HepG2 (cell line): ENCODE data around the gene DOC2A. TPM values are rescaled to one million over a fixed set of nuclear protein-coding genes. Genes with fewer than 3 reads are reported as not detected.

Source experiments
- ETV5 ChIP-seq: IDR thresholded peaks from 2 replicates; pipeline ENCODE4 v1.6.1; 2018; ENCODE audit warnings: missing biosample characterization, missing genetic modification reagents, inconsistent platforms, borderline replicate concordance
- EZH2 ChIP-seq: conservative IDR thresholded peaks from 2 replicates; pipeline ENCODE4 v1.6.1; 2012; ENCODE audit warnings: mild to moderate bottlenecking, low read depth, low read length, moderate library complexity
- FOXJ3 ChIP-seq: sonication (generic); formaldehyde crosslinking; IDR thresholded peaks from 2 replicates; pipeline ENCODE4 v1.4.0; 2020; ENCODE audit warnings: missing genetic modification reagents, mild to moderate bottlenecking, borderline replicate concordance
- HDAC2 ChIP-seq: sonication (generic); formaldehyde crosslinking; IDR thresholded peaks from 2 replicates; pipeline ENCODE4 v1.4.0; 2020; ENCODE audit warnings: missing genetic modification reagents
- NFKB2 ChIP-seq: sonication (generic); formaldehyde crosslinking; IDR thresholded peaks from 2 replicates; pipeline ENCODE4 v1.4.0; 2020; ENCODE audit warnings: missing genetic modification reagents, borderline replicate concordance
- PHB2 ChIP-seq: fragments of 450-650 bp; IDR thresholded peaks from 2 replicates; pipeline ENCODE4 v1.6.1; 2018; ENCODE audit not compliant: partially characterized antibody
- PHF8 ChIP-seq: sonication (generic); formaldehyde crosslinking; IDR thresholded peaks from 2 replicates; pipeline ENCODE4 v1.5.0; 2020; ENCODE audit warnings: missing genetic modification reagents
- RBAK ChIP-seq: sonication (generic); formaldehyde crosslinking; IDR thresholded peaks from 2 replicates; pipeline ENCODE4 v1.5.1; 2020; ENCODE audit warnings: mild to moderate bottlenecking, missing genetic modification reagents
- SNAI1 ChIP-seq: sonication (generic); formaldehyde crosslinking; IDR thresholded peaks from 2 replicates; pipeline ENCODE4 v1.5.0; 2020; ENCODE audit warnings: mild to moderate bottlenecking, missing genetic modification reagents, borderline replicate concordance
- ZMYM3 ChIP-seq: sonication (generic); formaldehyde crosslinking; IDR thresholded peaks from 2 replicates; pipeline ENCODE4 v1.5.1; 2020; ENCODE audit warnings: mild to moderate bottlenecking, missing genetic modification reagents
- ZNF230 ChIP-seq: sonication (generic); formaldehyde crosslinking; IDR thresholded peaks from 2 replicates; pipeline ENCODE4 v1.4.0; 2020; ENCODE audit warnings: mild to moderate bottlenecking, missing genetic modification reagents
- ZNF232 ChIP-seq: sonication (generic); formaldehyde crosslinking; IDR thresholded peaks from 2 replicates; pipeline ENCODE4 v1.4.0; 2020; ENCODE audit warnings: missing genetic modification reagents, borderline replicate concordance
- ZNF24 ChIP-seq: fragments of 450-650 bp; IDR thresholded peaks from 2 replicates; pipeline ENCODE4 v1.6.1; 2017; ENCODE audit warnings: antibody characterized with exemption, mild to moderate bottlenecking
- ZNF720 ChIP-seq: sonication (generic); formaldehyde crosslinking; IDR thresholded peaks from 2 replicates; pipeline ENCODE4 v1.4.0; 2020; ENCODE audit warnings: missing genetic modification reagents
- ZNF792 ChIP-seq: IDR thresholded peaks from 2 replicates; pipeline ENCODE4 v1.6.1; 2016
- ZNF883 ChIP-seq: sonication (generic); formaldehyde crosslinking; IDR thresholded peaks from 2 replicates; pipeline ENCODE4 v1.5.1; 2020; ENCODE audit warnings: mild to moderate bottlenecking, missing genetic modification reagents; ENCODE audit errors: not compliant biosample characterization
- ZSCAN21 ChIP-seq: sonication (generic); formaldehyde crosslinking; IDR thresholded peaks from 2 replicates; pipeline ENCODE4 v1.8.0; 2022; ENCODE audit warnings: mild to moderate bottlenecking, missing genetic modification reagents, moderate library complexity, borderline replicate concordance
- polyA plus RNA-seq, 8 experiments: library from polyadenylated mRNA; depleted of rRNA in 3 of 8; stranded (reverse) in 7 of 8; unstranded in 1 of 8; fragments of >200 nt; fragmentation: Illumina TruSeq in 4 of 8; extraction: Trizol in 4 of 8; gene quantifications; 2 replicates each; pipeline versions ENCODE4 v1.2.1 to v1.2.3, GENCODE V29; 2011 to 2016; ENCODE audit warnings: low read depth in 4 of 8, missing spikeins in 1 of 8, mixed read lengths in 1 of 8; ENCODE audit not compliant: insufficient read depth in 1 of 8
- total RNA-seq, 5 experiments: library from RNA; depleted of rRNA; stranded (reverse); fragments of >200 nt; fragmentation: Illumina TruSeq; extraction: Trizol; gene quantifications; 2 replicates each; pipeline ENCODE4 v1.2.3, GENCODE V29; 2016; ENCODE audit warnings: low read depth in 1 of 5
- TF ChIP-seq, protein P1 (sequence below): sonication (generic); formaldehyde crosslinking; IDR thresholded peaks from 2 replicates; pipeline ENCODE4 v1.5.1; 2020; ENCODE audit warnings: missing genetic modification reagents, mild to moderate bottlenecking, borderline replicate concordance
- TF ChIP-seq, protein P2 (sequence below): sonication (generic); formaldehyde crosslinking; IDR thresholded peaks from 2 replicates; pipeline ENCODE4 v1.4.0; 2020; ENCODE audit warnings: missing genetic modification reagents
- TF ChIP-seq, protein P3 (sequence below): IDR thresholded peaks from 2 replicates; pipeline ENCODE4 v1.6.1; 2012; ENCODE audit warnings: low read length, improper control_type of control experiment

Gene DOC2A
- total and polyA plus RNA-seq, 2 of the 13 experiments (the other 11 are each of a cell fraction or from before 2014, with no cell fraction given), result 0.15 to 0.55 TPM

- TF ChIP-seq, protein P1, sequence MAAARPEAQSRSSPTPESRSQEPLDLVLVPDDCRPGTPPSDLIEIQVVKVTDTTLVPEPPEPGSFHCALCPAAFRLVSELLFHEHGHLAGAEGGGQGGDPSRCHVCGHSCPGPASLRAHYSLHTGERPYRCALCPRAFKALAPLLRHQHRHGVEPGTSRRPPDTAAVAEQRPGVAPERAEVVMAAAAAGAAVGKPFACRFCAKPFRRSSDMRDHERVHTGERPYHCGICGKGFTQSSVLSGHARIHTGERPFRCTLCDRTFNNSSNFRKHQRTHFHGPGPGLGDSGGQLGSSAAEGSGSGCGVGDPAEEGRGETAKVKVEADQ (CRISPR knock-in tag), result 0 out of 2 replicates have a peak, but pooled peaks have one; percentile 36
- TF ChIP-seq ZNF720 (CRISPR knock-in tag) (peak; percentile 26; the same call in 1 of the 2 replicates), ZNF883 (CRISPR knock-in tag) (peak; percentile 80), NFKB2 (0 out of 2 replicates have a peak, but pooled peaks have one; percentile 40), RBAK (CRISPR knock-in tag) (0 out of 2 replicates have a peak, but pooled peaks have one; percentile 26), SNAI1 (CRISPR knock-in tag) (no peak), EZH2 (no peak), FOXJ3 (CRISPR knock-in tag) (no peak), ZNF792 (CRISPR knock-in tag) (no peak), HDAC2 (0 out of 2 replicates have a peak, but pooled peaks have one; percentile 16), ETV5 (CRISPR knock-in tag) (peak; percentile 54; the same call in 1 of the 2 replicates), PHF8 (CRISPR knock-in tag) (0 out of 2 replicates have a peak, but pooled peaks have one; percentile 20), ZMYM3 (peak; percentile 64; the same call in 1 of the 2 replicates), ZNF230 (CRISPR knock-in tag) (peak; percentile 67; the same call in 1 of the 2 replicates), ZNF24 (no peak), ZNF232 (CRISPR knock-in tag) (peak; percentile 65; the same call in 1 of the 2 replicates), ZSCAN21 (CRISPR knock-in tag) (peak; percentile 69; the same call in 1 of the 2 replicates), PHB2 (no peak)
- TF ChIP-seq, protein P2, sequence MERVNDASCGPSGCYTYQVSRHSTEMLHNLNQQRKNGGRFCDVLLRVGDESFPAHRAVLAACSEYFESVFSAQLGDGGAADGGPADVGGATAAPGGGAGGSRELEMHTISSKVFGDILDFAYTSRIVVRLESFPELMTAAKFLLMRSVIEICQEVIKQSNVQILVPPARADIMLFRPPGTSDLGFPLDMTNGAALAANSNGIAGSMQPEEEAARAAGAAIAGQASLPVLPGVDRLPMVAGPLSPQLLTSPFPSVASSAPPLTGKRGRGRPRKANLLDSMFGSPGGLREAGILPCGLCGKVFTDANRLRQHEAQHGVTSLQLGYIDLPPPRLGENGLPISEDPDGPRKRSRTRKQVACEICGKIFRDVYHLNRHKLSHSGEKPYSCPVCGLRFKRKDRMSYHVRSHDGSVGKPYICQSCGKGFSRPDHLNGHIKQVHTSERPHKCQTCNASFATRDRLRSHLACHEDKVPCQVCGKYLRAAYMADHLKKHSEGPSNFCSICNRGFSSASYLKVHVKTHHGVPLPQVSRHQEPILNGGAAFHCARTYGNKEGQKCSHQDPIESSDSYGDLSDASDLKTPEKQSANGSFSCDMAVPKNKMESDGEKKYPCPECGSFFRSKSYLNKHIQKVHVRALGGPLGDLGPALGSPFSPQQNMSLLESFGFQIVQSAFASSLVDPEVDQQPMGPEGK, result peak; percentile 73
- TF ChIP-seq, protein P3, sequence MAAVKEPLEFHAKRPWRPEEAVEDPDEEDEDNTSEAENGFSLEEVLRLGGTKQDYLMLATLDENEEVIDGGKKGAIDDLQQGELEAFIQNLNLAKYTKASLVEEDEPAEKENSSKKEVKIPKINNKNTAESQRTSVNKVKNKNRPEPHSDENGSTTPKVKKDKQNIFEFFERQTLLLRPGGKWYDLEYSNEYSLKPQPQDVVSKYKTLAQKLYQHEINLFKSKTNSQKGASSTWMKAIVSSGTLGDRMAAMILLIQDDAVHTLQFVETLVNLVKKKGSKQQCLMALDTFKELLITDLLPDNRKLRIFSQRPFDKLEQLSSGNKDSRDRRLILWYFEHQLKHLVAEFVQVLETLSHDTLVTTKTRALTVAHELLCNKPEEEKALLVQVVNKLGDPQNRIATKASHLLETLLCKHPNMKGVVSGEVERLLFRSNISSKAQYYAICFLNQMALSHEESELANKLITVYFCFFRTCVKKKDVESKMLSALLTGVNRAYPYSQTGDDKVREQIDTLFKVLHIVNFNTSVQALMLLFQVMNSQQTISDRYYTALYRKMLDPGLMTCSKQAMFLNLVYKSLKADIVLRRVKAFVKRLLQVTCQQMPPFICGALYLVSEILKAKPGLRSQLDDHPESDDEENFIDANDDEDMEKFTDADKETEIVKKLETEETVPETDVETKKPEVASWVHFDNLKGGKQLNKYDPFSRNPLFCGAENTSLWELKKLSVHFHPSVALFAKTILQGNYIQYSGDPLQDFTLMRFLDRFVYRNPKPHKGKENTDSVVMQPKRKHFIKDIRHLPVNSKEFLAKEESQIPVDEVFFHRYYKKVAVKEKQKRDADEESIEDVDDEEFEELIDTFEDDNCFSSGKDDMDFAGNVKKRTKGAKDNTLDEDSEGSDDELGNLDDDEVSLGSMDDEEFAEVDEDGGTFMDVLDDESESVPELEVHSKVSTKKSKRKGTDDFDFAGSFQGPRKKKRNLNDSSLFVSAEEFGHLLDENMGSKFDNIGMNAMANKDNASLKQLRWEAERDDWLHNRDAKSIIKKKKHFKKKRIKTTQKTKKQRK, result no peak
These were observed 44.2 kb upstream of the DOC2A start (continued) for GRCh38 chr16:30054959-30055553.
